ENCODE data around the gene NUDT21. TPM values are rescaled to one million over a fixed set of nuclear protein-coding genes. Genes with fewer than 3 reads are reported as not detected.

Gene NUDT21
- total RNA-seq, 1 experiment from 2014 or later, result 97.6 TPM

DNA sequence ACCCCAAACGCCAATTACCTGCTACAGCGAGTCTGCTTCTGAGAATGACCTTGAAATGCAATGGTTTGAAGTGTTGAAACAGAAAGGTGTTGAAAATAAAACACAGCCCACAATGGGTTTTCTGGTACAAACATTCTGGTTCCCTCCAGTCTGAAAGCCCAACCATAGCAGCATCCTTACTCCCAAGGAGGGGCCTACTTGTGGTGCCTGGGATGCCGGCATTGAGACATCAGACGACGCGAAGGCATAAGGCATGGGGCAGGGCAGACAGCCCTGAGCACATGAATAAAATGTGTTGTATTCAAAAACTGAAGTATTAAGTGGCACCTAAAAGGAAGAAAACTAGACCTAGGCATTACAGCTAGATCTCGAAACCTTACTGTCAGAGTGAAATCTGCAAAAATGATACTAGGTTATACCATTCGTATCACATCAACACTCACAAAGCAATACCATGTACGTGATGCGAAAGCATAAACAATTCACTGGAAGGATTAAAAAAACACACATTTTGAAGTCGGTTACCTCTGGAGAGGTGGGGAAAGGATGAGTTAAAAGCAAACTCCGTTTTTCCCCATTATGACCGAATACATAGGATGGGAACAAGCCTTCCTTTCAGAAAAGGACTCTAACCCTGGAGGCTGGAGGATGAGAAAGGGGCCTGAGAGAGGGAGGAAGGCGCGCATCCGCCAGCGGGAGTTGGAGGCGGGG is 702 bp downstream of the NUDT21 start:
- in situ Hi-C loops (cut with HindIII; ENCODE audit: low pct_unique_long_range_greater_than_20kb, low sequenced_read_pairs), result no loop called here
- BruUV-seq (replicated peaks), result no TSS peak
- TF ChIP-seq, protein P1, sequence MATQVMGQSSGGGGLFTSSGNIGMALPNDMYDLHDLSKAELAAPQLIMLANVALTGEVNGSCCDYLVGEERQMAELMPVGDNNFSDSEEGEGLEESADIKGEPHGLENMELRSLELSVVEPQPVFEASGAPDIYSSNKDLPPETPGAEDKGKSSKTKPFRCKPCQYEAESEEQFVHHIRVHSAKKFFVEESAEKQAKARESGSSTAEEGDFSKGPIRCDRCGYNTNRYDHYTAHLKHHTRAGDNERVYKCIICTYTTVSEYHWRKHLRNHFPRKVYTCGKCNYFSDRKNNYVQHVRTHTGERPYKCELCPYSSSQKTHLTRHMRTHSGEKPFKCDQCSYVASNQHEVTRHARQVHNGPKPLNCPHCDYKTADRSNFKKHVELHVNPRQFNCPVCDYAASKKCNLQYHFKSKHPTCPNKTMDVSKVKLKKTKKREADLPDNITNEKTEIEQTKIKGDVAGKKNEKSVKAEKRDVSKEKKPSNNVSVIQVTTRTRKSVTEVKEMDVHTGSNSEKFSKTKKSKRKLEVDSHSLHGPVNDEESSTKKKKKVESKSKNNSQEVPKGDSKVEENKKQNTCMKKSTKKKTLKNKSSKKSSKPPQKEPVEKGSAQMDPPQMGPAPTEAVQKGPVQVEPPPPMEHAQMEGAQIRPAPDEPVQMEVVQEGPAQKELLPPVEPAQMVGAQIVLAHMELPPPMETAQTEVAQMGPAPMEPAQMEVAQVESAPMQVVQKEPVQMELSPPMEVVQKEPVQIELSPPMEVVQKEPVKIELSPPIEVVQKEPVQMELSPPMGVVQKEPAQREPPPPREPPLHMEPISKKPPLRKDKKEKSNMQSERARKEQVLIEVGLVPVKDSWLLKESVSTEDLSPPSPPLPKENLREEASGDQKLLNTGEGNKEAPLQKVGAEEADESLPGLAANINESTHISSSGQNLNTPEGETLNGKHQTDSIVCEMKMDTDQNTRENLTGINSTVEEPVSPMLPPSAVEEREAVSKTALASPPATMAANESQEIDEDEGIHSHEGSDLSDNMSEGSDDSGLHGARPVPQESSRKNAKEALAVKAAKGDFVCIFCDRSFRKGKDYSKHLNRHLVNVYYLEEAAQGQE (IDR thresholded peaks at IDR 0.05; ENCODE audit: insufficient read depth in 1 of 2, low read depth in 2 of 2, low read length in 1 of 2), result no peak
- TF ChIP-seq TCF7L2 (IDR thresholded peaks at IDR 0.05; ENCODE audit: low read depth, low read length) (no peak), SIN3A (IDR thresholded peaks at IDR 0.05; ENCODE audit: borderline replicate concordance, insufficient read depth, low read depth, low read length) (no peak), CTCF (IDR thresholded peaks at IDR 0.05) (no peak), POLR2AphosphoS5 (IDR thresholded peaks at IDR 0.05; ENCODE audit: low read depth, low read length) (no peak)
- ATAC-seq (no peak), DNase-seq (ENCODE audit: low read depth, low spot score) (no peak)
- ChIA-PET CTCF (interaction anchor here (0.5 kb wide), 1 partner anchor 30 kb away, joined by 3 read pairs; no protein-coding TSS in a partner anchor), POLR2A (no interaction called here)
- Histone ChIP-seq H3K36me3 (ENCODE audit: control insufficient read depth, insufficient read depth, low read length) (peaks cover 25% of the 10 kb centered on the region), H3K4me3 (ENCODE audit: low read depth in 2 of 2, low read length in 2 of 2) (peak overlapping the region; percentile 75 to 94), H3K27ac (ENCODE audit: low read length) (peak overlapping the region; percentile 90), H3K4me1 (ENCODE audit: control insufficient read depth, insufficient read depth, low read length) (peaks cover 19% of the 10 kb centered on the region), H3K9me3 (ENCODE audit: control insufficient read depth, insufficient read depth, low read depth, low read length) (no peaks in the 10 kb centered on the region), H3K27me3 (ENCODE audit: control insufficient read depth, insufficient read depth, low read length) (no peaks in the 10 kb centered on the region)
- intact Hi-C loops (cut with micrococcal nuclease; ENCODE audit: unreplicated experiment), result no loop called here

DNA sequence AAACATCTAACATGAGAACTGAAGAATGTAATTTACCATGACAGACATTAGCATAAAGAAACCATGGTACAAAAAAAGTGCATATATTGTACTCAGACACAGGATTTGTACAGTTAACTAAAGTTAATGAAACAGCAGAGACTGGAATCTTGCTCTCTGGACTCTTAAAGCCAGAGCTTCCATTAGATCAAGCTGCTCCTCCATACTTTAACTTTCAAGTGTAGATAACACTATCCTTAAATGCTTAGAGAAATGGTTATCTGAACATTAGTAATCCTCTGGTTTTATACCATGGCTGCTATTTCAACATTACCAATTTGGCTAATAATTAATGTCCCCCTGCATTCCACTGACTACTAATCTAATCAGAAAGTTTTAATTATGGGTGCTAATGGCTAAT is 3.1 kb downstream of the NUDT21 start:
- ATAC-seq (no peak), DNase-seq (ENCODE audit: low read depth, low spot score) (no peak)
- Histone ChIP-seq H3K4me3 (ENCODE audit: low read depth in 2 of 2, low read length in 2 of 2) (no peak overlapping the region), H3K27me3 (ENCODE audit: control insufficient read depth, insufficient read depth, low read length) (no peaks in the 10 kb centered on the region), H3K9me3 (ENCODE audit: control insufficient read depth, insufficient read depth, low read depth, low read length) (no peaks in the 10 kb centered on the region), H3K27ac (ENCODE audit: low read length) (no peak overlapping the region), H3K36me3 (ENCODE audit: control insufficient read depth, insufficient read depth, low read length) (peaks cover 16% of the 10 kb centered on the region), H3K4me1 (ENCODE audit: control insufficient read depth, insufficient read depth, low read length) (peaks cover 17% of the 10 kb centered on the region)
- intact Hi-C loops (cut with micrococcal nuclease; ENCODE audit: unreplicated experiment) (no loop called here), in situ Hi-C loops (cut with HindIII; ENCODE audit: low pct_unique_long_range_greater_than_20kb, low sequenced_read_pairs) (no loop called here)
- BruUV-seq (replicated peaks), result no TSS peak
- ChIA-PET CTCF (no interaction called here), POLR2A (no interaction called here)
- TF ChIP-seq SIN3A (IDR thresholded peaks at IDR 0.05; ENCODE audit: borderline replicate concordance, insufficient read depth, low read depth, low read length) (no peak), TCF7L2 (IDR thresholded peaks at IDR 0.05; ENCODE audit: low read depth, low read length) (no peak), POLR2AphosphoS5 (IDR thresholded peaks at IDR 0.05; ENCODE audit: low read depth, low read length) (no peak), CTCF (IDR thresholded peaks at IDR 0.05) (no peak)
- TF ChIP-seq, protein P1 (IDR thresholded peaks at IDR 0.05; ENCODE audit: insufficient read depth in 1 of 2, low read depth in 2 of 2, low read length in 1 of 2), result no peak
